ENCODE measurements around the gene TMC4.
"Not testable (repeated sequence)": the region's sequence is repeated elsewhere in the genome, so short reads cannot be mapped to it uniquely, and the experiment has no call there.

TMC4 gene

DNA sequence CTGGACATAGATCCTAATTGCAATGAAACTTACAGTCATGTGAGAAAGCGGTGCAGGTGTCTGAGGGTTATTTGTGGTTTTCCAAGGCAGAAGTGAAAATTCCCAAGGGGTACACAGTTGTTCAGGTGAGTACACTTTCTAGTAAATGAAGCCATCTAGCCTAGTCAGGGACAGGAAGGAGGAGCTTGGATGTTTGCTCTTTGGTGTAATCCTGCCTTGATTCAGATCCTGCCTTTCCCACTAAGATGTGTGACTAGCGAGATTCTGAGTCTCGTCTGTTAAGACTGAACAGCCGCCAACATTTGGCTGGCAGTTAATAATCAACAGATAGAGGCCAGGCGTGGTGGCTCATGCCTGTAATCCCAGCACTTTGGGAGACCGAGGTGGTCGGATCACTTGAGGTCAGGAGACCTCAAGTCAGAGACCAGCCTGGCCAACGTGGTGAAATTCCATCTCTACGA, 30.2 kb upstream of the TMC4 start:
- DNase-seq, result no peak

DNA sequence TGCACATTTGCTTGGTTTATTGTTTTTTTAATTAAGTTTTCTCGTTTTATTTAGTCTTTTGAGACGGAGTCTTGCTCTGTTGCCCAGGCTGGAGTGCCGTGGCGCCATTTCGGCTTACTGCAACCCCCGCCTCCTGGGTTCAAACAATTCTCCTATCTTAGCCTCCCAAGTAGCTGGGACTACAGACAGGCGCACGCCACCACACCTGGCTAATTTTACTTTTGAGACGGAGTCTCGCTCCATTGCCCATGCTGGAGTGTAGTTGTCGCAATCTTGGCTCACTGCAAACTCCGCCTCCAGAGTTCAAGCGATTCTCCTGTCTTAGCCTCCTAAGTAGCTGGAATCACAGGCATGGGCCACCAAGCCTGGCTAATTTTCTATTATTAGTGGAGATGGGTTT, 29.0 kb upstream of the TMC4 start:
- no peak for DNase-seq

DNA sequence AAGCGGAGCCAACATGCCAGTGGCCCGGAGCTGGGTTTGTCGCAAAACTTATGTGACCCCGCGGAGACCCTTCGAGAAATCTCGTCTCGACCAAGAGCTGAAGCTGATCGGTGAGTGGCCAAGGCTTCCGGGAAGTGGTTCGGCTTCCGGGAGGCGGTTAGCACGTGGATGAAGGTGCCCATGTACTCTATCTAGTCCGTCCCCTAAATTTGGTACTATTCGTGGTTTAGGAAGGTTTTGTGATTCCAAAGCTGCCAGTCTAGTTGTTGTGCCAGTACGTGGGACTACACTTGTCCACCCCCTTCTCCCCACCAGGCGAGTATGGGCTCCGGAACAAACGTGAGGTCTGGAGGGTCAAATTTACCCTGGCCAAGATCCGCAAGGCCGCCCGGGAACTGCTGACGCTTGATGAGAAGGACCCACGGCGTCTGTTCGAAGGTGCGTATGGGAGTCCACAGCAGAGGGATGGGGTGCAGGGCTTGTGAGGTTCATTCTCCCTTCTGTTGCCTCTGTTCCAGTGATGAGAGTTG, 28.3 kb upstream of the TMC4 start:
- DNase-seq, result peak; percentile 69

DNA sequence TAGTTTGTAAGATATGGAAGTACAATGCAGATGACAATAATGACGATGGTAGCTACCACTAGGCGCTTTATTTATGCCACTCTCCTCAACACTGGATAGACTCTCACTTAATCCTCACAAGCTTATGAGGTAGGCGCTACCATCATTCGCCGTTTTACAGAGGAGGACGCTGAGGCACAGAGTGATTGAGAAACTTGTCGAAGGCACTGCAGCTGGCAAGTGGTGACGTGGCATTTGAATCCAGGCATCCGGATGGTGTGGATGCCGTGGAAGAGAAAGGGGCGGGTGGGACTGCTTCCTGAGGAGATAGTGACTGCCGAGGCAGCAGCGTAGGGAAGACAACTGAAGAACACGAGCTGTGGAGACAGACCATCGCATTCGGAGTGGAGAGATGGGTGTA, 26.4 kb upstream of the TMC4 start:
- no peak for DNase-seq

DNA sequence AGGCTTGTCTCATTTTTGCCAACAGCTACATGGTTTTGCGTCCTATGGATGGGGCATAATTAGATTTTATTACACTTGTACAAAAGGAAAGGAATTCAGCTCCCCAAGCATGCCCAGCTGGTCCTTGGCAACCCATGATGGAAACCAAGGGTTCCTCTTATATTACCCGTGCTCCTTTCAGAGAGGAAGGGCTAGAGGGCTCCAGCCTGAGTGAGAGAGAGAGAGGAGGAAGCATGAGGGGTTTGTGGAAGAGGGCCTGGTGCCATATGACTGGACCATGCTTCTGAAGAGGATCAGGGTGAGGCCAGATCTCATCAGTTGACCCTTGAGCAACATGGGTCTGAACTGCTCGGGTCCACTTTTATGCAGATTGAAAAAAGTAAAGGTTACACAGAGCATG, 24.2 kb upstream of the TMC4 start:
- DNase-seq, result no peak

DNA sequence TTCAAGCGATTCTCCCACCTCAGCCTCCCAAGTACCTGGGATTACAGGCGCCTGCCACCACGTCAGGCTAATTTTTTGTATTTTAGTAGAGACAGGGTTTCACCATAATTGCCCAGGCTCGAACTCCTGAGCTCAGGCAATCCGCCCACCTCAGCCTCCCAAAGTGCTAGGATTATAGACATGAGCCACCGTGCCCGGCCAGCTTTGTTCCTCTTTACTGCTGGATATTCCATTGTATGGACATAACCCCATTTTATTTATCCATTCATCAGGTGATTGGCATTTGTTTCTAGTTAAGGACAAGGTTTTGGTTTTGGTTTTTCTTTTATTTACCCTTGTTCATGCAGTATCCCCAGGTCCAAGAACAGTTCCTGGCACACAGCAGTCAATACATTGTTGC, 23.6 kb upstream of the TMC4 start:
- DNase-seq, result no peak

DNA sequence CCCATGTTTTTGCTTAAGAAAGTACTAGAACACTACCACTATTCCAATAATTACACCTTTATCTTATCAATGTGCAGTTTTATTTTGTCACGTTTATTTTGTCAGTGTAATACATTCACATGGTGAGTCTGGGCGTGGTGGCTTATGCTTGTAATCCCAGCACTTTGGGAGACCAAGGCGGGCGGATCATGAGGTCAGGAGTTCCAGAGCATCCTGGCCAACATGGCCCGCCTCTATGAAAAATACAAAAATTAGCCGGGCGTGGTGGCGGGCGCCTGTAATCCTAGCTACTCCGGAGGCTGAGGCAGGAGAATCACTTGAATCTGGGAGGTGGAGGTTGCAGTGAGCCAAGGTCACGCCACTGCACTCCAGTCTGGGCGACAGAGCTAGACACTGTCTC, 21.5 kb upstream of the TMC4 start:
- DNase-seq, result not testable (repeated sequence)

DNA sequence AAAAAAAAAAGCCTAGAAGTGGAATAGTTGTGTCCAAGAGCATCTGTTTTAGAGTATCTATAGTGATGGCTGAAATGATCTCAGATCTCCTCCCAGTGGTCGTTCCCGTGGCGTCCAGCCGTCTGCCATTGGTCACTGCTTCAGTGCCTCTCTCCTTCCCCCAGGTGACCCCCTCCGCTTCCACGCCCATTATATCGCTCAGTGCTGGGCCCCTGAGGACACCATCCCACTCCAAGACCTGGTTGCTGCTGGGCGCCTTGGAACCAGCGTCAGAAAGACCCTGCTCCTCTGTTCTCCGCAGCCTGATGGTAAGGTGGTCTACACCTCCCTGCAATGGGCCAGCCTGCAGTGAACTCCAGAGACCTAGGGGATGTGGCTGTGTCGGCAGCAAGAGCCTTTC, 20.1 kb upstream of the TMC4 start:
- DNase-seq, result no peak

DNA sequence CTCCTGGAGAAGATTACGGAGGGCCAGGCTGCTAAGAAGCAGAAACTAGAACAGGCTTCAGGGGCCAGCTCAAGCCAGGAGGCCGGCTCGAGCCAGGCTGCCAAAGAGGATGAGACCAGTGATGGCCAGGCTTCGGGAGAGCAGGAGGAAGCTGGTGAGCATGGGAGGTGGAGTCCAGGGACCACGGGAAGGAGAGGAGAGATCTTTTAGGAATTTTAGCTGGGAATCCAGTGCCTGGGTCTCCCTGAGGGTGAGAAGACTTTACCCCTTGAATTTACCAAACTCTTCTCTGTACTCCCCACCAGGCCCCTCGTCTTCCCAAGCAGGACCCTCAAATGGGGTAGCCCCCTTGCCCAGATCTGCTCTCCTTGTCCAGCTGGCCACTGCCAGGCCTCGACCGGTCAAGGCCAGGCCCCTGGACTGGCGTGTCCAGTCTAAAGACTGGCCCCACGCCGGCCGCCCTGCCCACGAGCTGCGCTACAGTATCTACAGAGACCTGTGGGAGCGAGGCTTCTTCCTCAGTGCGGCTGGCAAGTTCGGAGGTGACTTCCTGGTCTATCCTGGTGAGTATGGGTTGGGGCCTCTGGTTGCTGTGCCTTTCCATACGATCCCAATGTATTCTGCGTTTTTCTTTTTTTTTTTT, 19.0 kb upstream of the TMC4 start:
- no peak for DNase-seq

DNA sequence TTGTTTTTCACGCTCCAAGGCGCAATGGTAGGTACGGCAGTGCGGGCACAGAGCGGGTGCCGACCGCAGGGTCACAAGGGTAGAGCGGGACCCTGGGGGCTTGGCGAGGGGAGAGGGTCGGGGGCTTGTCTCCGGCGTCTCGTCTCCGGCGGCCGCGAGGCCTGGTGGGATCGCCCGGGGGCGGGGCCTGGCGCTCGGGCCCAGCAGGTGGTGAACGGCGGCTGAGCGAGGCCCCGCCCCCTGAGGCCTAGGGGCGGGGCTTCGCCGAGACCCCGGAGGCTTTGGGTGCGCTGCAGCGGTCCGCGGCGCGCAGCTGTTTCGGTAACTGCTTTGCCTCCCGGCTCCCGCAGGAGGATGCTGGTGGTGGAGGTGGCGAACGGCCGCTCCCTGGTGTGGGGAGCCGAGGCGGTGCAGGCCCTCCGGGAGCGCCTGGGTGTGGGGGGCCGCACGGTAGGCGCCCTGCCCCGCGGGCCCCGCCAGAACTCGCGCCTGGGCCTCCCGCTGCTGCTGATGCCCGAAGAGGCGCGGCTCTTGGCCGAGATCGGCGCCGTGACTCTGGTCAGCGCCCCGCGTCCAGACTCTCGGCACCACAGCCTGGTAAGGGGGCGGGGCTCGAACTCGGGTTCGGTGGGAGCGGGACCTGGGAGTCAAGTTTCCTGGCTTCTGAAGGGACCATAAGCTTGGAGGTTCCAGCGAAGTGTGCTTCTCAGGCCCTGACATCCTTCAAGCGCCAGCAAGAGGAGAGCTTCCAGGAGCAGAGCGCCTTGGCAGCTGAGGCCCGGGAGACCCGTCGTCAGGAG, 18.3 kb upstream of the TMC4 start, which contains the start of gene TSEN34:
Gene TSEN34, plus strand, starts transcription at position 298 of the 800 bp plus-strand sequence. Its CDS starts 57 bp downstream, at position 355.
- DNase-seq, result peak; percentile 95

DNA sequence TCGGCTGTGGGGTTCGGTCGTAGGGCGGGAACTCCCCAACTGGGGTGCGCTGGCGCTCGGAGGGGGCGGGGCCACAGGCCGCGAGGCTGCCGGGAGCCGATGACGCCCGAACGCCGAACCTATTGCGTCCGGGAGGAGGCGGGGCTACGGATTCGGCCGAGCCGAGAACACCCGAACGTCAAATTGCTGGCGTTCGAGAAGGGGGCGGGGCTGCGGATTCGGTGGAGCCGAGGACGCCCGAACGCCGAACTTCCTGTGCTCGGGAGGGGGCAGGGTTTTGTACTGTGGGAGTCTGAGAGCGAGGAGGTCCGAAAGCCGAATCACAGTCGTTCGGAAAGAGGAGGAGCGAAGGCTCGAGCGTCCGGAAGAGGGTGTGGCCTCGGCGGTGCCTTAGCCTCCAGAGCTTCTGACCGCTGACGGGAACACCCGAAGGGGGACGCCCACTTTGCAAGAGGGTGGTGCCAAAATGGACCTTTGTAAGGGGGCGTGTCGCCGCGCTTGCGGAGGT, 17.6 kb upstream of the TMC4 start:
- peak; percentile 100 for DNase-seq

DNA sequence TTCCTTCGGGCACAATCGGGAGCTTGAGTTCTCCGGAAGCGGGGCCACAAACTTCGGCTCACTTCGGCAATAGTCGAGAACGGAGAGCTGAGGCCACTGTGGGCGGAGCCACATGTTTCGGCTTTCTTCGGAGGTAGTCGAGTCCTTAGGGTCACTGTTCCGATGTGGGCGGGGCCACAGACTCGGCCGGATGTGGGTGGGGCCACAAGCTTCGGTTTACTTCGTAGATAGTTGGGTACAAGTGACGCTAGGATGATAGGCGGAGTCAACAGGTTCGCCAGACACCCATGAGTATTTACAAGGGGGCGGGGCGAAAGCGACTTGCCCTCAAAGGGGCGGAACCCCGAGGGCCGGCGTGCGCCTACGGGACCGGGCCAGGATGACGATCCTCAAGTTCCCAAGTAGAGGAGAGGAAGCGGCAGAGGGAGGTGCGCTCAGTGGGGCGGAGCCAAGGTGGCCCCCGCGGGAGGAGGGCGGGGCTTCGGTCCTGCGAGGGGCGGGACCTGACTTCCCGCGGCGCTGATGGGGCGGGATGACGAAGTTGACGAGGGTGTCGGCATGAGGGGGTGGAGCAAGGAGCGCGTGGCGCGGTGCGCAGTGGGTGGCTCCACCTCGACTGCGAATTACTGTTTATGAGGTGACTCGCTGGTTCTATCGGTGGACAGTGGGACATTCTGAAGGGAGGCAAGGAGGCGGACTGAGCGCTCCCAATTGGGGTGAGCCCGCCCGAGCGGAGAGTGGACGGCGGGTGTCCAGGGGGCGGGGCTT, 17.0 kb upstream of the TMC4 start:
- peak; percentile 100 for DNase-seq

DNA sequence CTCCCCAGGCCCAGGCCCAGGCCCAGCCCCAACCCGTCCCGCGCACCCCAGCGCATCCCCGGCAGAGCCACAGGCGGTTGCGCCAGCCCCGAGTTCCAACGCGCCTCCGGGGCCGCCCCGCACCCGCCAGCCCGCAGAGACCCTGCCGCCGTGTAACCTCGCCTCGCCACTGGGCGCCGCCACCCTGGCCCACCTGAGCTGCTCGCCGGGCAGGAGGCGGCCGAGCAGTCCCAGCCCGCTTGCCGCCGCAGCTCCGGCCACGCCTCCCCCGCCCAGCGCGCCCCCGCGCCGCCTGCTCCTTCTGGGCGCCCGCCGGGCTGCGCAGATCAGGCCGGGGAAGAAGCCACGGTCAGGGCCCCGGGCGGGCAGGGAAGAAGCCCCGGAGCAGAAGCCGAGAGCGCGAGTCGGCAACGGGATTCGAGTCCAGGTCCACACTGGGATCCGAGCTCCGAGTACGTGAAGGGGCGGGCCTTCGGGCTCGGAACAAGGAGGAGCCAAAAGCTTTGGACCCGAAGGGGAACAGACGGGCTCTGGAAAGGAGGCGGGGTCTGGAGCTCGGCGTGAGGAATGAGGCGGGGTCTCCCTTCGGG, 16.3 kb upstream of the TMC4 start, which contains the start of gene MBOAT7:
Gene MBOAT7, minus strand, starts transcription at position 436 of the 590 bp plus-strand sequence. CDS start 1,072 bp downstream, outside the sequence.
- no peak for DNase-seq

DNA sequence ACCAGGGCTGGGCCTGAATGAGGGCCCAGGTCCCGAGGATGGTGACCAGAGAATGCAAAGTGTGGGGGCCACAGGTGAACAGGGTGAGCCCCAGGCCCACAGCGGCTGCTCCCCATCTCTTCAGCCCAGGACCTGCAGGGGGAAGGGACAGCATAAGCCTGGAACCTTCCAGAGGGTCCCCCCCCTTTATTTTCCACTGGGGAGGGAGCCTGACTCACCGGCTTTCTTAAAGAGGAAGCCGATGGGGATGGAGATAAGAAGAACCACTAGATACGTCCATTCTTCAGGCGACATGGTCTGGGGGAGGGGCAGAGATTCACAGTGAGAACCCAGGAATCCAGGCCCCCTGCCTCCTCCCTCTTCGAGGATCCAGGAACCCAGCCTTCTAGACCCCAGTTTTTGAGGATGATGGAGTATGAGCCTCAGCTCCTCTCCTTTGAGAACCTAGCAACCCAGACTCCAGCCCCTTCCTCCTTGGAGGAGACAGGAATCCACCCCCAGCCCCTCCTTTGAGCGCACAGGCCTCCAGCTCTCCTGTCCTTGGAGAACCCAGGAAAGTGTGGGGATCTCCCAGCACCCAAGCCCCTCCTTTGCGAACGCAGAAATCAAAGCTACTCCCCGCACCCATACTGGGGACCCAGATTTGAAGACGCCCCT, 15.4 kb upstream of the TMC4 start:
- DNase-seq, result peak; percentile 91

DNA sequence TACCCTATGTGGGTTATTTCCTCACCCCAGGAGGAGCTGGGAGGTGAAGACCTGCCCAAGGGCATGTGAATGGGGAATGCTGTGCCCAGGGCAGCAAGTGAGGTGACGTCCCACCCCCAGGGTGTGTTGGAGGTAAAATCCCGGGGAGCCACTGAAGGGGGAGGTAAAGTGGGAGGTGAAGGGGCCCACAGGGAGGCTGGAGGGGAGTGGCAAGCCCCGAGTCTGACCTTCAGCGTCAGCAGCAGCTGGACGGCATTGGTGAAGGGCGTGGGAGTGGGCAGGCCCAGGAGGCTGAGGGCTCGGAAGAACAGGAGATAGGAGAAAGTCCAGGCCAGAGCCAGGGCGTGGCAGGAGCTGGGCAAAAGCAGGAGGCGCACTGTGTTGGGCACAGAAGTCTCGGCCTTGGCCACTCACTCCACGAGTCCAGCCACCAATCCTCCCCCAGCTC, 14.0 kb upstream of the TMC4 start:
- DNase-seq, result no peak

DNA sequence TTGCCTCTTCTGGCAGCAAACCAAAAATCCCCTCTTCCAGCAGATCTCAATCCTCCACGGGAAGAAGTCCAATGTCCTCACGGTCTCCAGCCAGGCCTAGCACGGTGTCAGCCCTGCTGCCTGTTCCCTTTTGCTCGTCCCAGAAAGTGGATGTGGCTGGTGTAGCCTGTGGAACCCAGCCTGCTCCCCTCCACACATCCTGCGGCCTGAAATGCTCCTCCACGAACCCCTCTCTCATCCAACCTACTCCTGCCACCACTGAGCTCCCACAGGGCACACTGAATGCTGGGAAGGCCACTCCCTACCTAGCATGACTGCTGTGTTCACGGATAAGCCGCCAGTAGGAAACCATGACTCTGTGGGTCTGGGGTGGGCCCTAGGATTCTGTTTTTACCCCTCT, 13.4 kb upstream of the TMC4 start:
- no peak for DNase-seq

DNA sequence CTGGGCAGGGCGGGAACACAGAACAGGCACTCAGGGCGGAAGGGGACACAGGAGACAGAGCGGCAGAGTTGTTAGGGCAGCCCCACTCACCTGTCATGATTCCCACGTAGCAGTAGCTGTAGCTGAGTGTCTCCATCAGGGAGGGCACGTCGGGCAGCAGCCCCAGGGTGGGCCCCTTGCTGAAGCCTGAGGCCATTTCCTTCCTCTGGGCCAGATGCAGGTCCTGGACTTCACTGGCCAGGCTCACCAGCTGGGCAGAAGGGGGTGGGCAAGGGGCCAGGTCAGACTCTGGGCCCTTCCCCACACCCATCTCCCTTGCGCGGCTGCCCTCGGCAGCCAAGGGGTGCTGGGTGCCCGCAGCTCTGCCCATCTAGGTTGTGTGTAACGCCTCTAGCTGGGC, 10.5 kb upstream of the TMC4 start:
- DNase-seq, result no peak

DNA sequence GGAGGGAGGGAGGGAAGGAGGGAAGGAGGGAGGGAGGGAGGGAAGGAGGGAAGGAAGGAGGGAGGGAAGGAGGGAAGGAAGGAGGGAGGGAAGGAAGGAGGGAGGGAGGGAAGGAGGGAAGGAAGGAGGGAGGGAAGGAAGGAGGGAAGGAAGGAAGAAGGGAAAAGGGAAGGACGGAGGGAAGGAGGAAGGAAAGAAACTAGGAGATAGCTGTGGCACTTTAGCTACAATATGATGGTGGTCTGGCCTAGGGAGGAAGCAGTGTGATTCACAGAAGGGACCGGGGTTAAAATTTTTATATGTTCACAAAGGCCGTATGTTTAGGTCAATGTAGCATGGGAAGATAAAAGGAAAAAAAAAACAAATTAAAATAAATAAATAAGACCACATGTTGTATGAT, 8.9 kb upstream of the TMC4 start:
- not testable (repeated sequence) for DNase-seq

DNA sequence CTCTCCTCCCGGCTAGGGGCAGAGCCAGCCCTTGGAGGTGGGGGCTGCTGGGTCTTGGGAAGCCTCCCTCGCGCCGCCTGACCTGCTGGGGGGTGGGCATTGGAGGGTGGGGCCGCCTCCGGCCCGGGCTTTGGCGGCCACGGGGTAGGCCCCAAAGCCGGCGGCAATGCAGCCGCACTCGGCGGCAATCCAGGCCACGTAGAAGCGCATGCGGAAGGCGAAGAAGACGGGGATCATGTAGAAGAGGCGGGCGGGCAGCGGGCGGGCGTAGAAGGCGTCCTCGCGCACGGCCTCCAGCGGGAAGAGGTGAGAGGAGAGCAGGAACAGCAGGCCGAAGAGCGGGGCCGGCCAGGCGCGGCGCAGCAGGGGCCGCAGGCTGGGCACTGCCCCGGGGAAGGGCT, 7.7 kb upstream of the TMC4 start:
- DNase-seq, result no peak

DNA sequence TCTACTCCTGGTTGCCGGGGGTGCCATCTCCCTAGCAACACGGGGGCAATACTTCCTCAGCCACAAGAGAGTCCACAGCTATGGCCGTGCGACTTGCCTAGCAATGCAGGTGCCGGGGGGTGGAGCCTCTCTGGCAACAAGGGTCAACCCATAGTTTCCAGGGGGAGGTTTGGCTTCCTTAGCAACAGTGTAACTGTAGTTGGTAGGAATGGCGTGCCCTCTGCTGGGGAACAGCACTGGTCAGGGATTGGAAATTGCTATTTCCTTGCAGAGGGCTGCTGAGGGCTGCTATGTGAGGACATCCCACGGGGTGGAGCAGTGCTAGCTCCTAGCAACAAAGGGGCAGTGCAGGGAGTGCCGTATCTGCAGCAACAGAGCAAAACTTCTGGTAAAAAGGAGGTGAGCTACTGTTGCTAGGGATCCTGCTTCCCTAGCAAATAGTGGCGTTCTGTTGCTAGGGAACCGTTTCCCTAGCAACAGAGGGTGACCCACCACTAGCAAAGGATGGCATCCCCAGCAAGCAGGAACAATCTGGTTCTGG, 7.0 kb upstream of the TMC4 start:
- no peak for DNase-seq

DNA sequence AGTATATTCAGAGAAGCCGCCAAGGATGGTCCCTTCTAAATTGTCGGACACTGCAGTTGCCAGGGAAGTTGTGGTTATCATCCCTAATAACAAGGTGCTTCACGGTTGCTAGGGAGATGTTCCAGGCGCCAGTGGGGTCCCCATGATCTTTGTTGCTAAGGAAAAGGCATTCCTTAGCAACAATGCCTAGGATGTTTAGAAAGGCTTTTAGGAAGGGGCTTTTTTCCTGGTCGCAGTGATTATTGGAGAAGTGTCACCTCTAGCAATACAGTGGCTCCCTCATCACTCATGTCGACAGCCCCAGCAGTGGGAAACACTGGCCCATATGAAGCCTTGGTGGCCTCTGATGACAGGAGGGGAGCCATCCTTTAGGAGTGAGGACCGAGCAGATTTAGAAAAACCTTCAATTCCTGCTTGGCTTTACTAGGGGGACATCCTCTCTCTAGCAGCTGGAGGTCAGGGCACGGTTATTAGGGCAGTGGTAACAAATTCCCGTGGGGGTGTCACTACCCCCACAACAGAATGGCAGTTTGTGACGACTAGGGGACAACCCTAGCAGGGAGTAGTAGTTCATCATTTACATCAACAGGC, 6.4 kb upstream of the TMC4 start:
- no peak for DNase-seq
